ENCODE results near the gene SLA2. TPM values are rescaled to one million over a fixed set of nuclear protein-coding genes. Genes with fewer than 3 reads are reported as not detected.

SLA2 gene
- total and polyA plus RNA-seq, 2 of the 4 experiments (the other 2 are of a cell fraction) = 0.03 TPM; not detected in 1

DNA sequence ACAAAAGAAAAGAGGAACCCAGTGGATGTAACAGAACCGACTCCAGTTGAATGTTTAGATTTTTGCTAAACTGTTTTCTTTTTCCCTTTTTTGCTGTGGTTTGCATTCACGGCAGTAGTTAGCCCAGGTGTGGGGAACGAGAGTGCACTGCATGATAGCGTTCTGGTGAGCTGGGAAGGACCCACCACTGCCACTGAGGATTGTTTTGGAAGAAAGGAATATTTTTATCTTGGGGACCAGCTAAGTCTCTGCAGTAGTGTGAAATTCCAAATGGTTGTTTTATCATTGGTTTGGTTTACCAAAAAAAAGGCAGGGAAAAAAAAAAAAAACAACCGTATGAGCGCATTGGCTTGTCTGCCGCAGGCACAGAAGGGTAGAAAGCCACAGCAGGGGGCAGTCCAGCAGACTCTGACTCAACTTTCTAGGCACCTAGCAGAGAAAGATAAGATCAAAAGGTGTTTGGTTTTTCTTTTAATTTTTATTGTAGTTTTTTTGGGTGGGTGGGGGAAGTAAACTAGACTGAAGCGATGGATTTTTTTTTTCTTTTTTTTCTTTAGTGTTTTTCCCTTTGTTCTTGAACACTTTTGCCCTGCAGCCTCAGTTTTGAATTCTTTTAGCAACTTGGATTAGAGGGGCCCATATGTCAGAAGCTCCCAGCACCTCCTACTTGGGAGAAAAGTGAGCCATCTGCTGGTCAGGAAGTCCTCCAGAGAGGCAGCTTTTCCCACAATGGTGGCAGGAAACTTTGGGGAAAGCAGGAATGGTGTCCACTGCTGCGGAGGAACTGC is 53.9 kb downstream of the SLA2 start (continued):
- no peak for TF ChIP-seq MAFK (IDR thresholded peaks at IDR 0.05; ENCODE audit: low read depth, low read length)

DNA sequence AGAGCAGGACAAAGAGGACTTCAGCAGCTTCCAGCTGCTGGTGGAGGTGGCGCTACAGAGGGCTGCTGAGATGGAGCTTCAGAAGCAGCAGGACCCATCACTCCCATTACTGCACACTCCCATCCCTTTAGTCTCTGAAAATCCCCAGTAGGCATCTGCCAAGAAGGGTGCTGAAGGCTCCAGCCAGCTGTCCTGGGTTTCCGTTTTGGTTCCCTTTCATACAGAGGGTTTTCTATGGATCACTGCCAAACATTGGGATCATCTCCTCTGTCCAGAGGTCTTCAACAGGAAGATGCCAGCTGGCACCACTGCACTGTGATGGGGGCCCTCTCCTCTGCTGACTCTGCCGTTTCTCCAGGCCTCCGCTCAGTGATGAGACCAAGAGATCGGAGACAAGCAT is 54.7 kb downstream of the SLA2 start:
- intact Hi-C loops (cut with micrococcal nuclease) = no loop called here

More for the DNA sequence above, 54.7 kb downstream of the SLA2 start:
- dilution Hi-C loops (cut with HindIII; ENCODE audit: low sequenced_read_pairs, unreplicated experiment) = no loop called here
- in situ Hi-C loops (cut with MboI; ENCODE audit: low sequenced_read_pairs) = no loop called here
- no peak overlapping the region for H3K23ac ChIP-seq (ENCODE audit: low read depth, low read length)
- no peak overlapping the region for H3K4me2 ChIP-seq (ENCODE audit: low read depth, low read length)
- no peaks in the 10 kb centered on the region for H3K27me3 ChIP-seq (ENCODE audit: control insufficient read depth, insufficient read depth, low read length)
- ATAC-seq (ENCODE audit: low read depth) (no peak), DNase-seq (no peak)
- TF ChIP-seq MXI1 (IDR thresholded peaks at IDR 0.05; ENCODE audit: borderline replicate concordance, low read depth, low read length) = no peak
- no peak for TF ChIP-seq SMC3 (IDR thresholded peaks at IDR 0.05; ENCODE audit: low read depth, low read length)
- H3K4me1 ChIP-seq (ENCODE audit: control insufficient read depth, insufficient read depth, low read length) = no peaks in the 10 kb centered on the region
- H2BK20ac ChIP-seq (ENCODE audit: low read depth, low read length) = no peak overlapping the region
- ChIA-PET POLR2A (ENCODE audit: unreplicated experiment) (no interaction called here), CTCF (no interaction called here)
- no TSS peak for BruUV-seq (replicated peaks)
- no peaks in the 10 kb centered on the region for H3K9me3 ChIP-seq (ENCODE audit: control insufficient read depth, insufficient read depth, low read length)
- no peak overlapping the region for H2AFZ ChIP-seq (replicated peaks; ENCODE audit: low read length, poor library complexity)
- no peak overlapping the region for H3K14ac ChIP-seq (replicated peaks; ENCODE audit: low read depth, low read length)
- H2BK120ac ChIP-seq (ENCODE audit: low read depth, low read length) = no peak overlapping the region
- H3K36me3 ChIP-seq (ENCODE audit: control insufficient read depth, insufficient read depth, low read length) = peaks cover 16% of the 10 kb centered on the region
- no peak overlapping the region for H3K18ac ChIP-seq (ENCODE audit: low read depth, low read length)
- no peak overlapping the region for H3K56ac ChIP-seq (ENCODE audit: extremely low read depth, insufficient read depth, low read length)
- H4K20me1 ChIP-seq (ENCODE audit: insufficient read depth, low read length) = no peaks in the 10 kb centered on the region; the same call in 1 of the 2 replicates
- H3K79me1 ChIP-seq (ENCODE audit: low read depth in 1 of 2, low read length in 2 of 2) = no peaks in the 10 kb centered on the region
- H4K5ac ChIP-seq (ENCODE audit: low read depth, low read length) = no peak overlapping the region
- H2AK5ac ChIP-seq (ENCODE audit: low read depth, low read length) = no peak overlapping the region
- H3K9ac ChIP-seq (ENCODE audit: low read depth, low read length) = no peak overlapping the region
- no peak overlapping the region for H2BK5ac ChIP-seq (ENCODE audit: low read depth, low read length, poor library complexity, severe bottlenecking)
- H4K91ac ChIP-seq (ENCODE audit: insufficient read depth, low read depth, low read length) = no peak overlapping the region
- no peak overlapping the region for H2BK15ac ChIP-seq (ENCODE audit: low read depth, low read length)
- no peak overlapping the region for H2AK9ac ChIP-seq (replicated peaks; ENCODE audit: low read depth, low read length, poor library complexity)
- H4K8ac ChIP-seq (ENCODE audit: low read depth in 2 of 2, low read length in 2 of 2) = no peak overlapping the region
- H3K4me3 ChIP-seq (ENCODE audit: insufficient read depth, low read depth, low read length) = no peak overlapping the region
- H3K27ac ChIP-seq (ENCODE audit: insufficient read depth, low read length) = no peak overlapping the region
- 52% methylated on average over 4 of the region's 5 CpGs; no CpG with 5 or more reads in 1 of the 2 experiments for WGBS, 2 experiments (ENCODE audit: extremely low coverage in 2 of 2, insufficient read length in 1 of 2)
- H3K4ac ChIP-seq (ENCODE audit: low read depth, low read length) = no peak overlapping the region
- H3K9me1 ChIP-seq (ENCODE audit: insufficient read depth, low read length) = no peaks in the 10 kb centered on the region

Data from IMR-90 (cell line).